ENCODE measurements around the gene METTL27. TPM values are rescaled to one million over a fixed set of nuclear protein-coding genes. Genes with fewer than 3 reads are reported as not detected.

METTL27 gene
- total and polyA plus RNA-seq, 2 experiments from 2014 or later: 10.1 to 11.0 TPM

DNA sequence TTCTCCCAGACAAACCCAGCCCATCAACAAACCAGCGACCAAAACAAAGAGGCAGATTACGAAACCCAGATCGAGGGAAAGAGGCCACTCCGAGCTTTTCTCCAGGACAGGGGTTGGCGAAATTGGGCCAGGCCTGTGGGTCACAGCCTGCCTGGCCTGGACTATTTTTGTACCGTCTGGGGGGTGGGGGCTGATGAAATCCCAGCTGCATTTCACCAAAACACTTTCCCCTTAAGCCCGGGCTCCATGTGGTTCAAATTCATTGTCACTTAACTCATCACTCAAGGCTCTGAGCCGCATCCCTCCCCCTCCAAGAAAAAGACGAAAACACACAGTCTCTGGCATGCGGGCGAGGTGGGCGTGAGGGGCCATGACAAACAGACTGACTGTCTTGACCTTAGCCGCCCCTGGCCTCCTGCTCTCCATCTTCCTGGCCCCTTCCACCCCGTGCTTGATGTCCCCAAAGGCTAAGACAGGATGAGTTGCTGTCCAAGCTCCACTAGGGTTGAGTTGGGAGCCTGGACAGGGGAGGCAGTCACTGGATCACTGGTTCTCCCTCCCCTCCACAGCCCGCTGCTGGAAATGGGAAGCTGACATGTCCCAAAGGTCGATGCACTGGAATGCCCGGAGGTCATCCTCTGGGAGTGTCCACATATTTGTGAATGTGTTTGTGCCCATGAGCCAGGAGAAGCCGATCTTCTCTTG, 37.8 kb upstream of the METTL27 start:
- no peak for DNase-seq (ENCODE audit: low spot score)
- Histone ChIP-seq H3K36me3 (ENCODE audit: insufficient read depth) (no peaks in the 10 kb centered on the region), H2AFZ (no peak overlapping the region), H3K79me2 (replicated peaks; ENCODE audit: insufficient read depth) (no peaks in the 10 kb centered on the region), H4K20me1 (replicated peaks; ENCODE audit: insufficient read depth) (no peaks in the 10 kb centered on the region), H3K4me3 (no peak overlapping the region), H3F3A (replicated peaks; ENCODE audit: low read depth) (no peaks in the 10 kb centered on the region), H3K9me2 (ENCODE audit: insufficient read depth) (no peaks in the 10 kb centered on the region), H3K27me3 (ENCODE audit: insufficient read depth) (no peaks in the 10 kb centered on the region), H3K27ac (ENCODE audit: low read depth) (no peak overlapping the region), H3K4me2 (no peak overlapping the region), H3K4me1 (ENCODE audit: insufficient read depth) (no peaks in the 10 kb centered on the region)
- H3K36me3 Mint-ChIP-seq (ENCODE audit: low read depth): no peaks in the 10 kb centered on the region
- peaks cover 3% of the 10 kb centered on the region; the same call in 2 of the 3 replicates for H3K4me1 Mint-ChIP-seq
- TF ChIP-seq, protein P1, sequence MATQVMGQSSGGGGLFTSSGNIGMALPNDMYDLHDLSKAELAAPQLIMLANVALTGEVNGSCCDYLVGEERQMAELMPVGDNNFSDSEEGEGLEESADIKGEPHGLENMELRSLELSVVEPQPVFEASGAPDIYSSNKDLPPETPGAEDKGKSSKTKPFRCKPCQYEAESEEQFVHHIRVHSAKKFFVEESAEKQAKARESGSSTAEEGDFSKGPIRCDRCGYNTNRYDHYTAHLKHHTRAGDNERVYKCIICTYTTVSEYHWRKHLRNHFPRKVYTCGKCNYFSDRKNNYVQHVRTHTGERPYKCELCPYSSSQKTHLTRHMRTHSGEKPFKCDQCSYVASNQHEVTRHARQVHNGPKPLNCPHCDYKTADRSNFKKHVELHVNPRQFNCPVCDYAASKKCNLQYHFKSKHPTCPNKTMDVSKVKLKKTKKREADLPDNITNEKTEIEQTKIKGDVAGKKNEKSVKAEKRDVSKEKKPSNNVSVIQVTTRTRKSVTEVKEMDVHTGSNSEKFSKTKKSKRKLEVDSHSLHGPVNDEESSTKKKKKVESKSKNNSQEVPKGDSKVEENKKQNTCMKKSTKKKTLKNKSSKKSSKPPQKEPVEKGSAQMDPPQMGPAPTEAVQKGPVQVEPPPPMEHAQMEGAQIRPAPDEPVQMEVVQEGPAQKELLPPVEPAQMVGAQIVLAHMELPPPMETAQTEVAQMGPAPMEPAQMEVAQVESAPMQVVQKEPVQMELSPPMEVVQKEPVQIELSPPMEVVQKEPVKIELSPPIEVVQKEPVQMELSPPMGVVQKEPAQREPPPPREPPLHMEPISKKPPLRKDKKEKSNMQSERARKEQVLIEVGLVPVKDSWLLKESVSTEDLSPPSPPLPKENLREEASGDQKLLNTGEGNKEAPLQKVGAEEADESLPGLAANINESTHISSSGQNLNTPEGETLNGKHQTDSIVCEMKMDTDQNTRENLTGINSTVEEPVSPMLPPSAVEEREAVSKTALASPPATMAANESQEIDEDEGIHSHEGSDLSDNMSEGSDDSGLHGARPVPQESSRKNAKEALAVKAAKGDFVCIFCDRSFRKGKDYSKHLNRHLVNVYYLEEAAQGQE (IDR thresholded peaks at IDR 0.05; ENCODE audit: unreplicated experiment): no peak
- TF ChIP-seq, protein P2, sequence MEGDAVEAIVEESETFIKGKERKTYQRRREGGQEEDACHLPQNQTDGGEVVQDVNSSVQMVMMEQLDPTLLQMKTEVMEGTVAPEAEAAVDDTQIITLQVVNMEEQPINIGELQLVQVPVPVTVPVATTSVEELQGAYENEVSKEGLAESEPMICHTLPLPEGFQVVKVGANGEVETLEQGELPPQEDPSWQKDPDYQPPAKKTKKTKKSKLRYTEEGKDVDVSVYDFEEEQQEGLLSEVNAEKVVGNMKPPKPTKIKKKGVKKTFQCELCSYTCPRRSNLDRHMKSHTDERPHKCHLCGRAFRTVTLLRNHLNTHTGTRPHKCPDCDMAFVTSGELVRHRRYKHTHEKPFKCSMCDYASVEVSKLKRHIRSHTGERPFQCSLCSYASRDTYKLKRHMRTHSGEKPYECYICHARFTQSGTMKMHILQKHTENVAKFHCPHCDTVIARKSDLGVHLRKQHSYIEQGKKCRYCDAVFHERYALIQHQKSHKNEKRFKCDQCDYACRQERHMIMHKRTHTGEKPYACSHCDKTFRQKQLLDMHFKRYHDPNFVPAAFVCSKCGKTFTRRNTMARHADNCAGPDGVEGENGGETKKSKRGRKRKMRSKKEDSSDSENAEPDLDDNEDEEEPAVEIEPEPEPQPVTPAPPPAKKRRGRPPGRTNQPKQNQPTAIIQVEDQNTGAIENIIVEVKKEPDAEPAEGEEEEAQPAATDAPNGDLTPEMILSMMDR (conservative IDR thresholded peaks at IDR 0.05; ENCODE audit: low read depth in 2 of 2): no peak
- TF ChIP-seq EZH2 (IDR thresholded peaks at IDR 0.05; ENCODE audit: low read depth, unreplicated experiment) (no peak), ZNF331 (CRISPR knock-in tag; IDR thresholded peaks at IDR 0.05; ENCODE audit: low read depth) (no peak), STAT1 (IDR thresholded peaks at IDR 0.05; ENCODE audit: unreplicated experiment) (no peak), EZH2phosphoT487 (IDR thresholded peaks at IDR 0.05; ENCODE audit: unreplicated experiment) (no peak), CREB1 (CRISPR knock-in tag; IDR thresholded peaks at IDR 0.05; ENCODE audit: low read depth) (no peak), ZNF114 (CRISPR knock-in tag; IDR thresholded peaks at IDR 0.05) (no peak), POLR2AphosphoS5 (IDR thresholded peaks at IDR 0.05; ENCODE audit: low read depth) (no peak), JUNB (IDR thresholded peaks at IDR 0.05; ENCODE audit: unreplicated experiment) (no peak), NANOG (IDR thresholded peaks at IDR 0.05; ENCODE audit: borderline replicate concordance) (no peak)
- TF ChIP-seq, protein P3, sequence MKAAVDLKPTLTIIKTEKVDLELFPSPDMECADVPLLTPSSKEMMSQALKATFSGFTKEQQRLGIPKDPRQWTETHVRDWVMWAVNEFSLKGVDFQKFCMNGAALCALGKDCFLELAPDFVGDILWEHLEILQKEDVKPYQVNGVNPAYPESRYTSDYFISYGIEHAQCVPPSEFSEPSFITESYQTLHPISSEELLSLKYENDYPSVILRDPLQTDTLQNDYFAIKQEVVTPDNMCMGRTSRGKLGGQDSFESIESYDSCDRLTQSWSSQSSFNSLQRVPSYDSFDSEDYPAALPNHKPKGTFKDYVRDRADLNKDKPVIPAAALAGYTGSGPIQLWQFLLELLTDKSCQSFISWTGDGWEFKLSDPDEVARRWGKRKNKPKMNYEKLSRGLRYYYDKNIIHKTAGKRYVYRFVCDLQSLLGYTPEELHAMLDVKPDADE (IDR thresholded peaks at IDR 0.05): no peak
- TF ChIP-seq, protein P4, sequence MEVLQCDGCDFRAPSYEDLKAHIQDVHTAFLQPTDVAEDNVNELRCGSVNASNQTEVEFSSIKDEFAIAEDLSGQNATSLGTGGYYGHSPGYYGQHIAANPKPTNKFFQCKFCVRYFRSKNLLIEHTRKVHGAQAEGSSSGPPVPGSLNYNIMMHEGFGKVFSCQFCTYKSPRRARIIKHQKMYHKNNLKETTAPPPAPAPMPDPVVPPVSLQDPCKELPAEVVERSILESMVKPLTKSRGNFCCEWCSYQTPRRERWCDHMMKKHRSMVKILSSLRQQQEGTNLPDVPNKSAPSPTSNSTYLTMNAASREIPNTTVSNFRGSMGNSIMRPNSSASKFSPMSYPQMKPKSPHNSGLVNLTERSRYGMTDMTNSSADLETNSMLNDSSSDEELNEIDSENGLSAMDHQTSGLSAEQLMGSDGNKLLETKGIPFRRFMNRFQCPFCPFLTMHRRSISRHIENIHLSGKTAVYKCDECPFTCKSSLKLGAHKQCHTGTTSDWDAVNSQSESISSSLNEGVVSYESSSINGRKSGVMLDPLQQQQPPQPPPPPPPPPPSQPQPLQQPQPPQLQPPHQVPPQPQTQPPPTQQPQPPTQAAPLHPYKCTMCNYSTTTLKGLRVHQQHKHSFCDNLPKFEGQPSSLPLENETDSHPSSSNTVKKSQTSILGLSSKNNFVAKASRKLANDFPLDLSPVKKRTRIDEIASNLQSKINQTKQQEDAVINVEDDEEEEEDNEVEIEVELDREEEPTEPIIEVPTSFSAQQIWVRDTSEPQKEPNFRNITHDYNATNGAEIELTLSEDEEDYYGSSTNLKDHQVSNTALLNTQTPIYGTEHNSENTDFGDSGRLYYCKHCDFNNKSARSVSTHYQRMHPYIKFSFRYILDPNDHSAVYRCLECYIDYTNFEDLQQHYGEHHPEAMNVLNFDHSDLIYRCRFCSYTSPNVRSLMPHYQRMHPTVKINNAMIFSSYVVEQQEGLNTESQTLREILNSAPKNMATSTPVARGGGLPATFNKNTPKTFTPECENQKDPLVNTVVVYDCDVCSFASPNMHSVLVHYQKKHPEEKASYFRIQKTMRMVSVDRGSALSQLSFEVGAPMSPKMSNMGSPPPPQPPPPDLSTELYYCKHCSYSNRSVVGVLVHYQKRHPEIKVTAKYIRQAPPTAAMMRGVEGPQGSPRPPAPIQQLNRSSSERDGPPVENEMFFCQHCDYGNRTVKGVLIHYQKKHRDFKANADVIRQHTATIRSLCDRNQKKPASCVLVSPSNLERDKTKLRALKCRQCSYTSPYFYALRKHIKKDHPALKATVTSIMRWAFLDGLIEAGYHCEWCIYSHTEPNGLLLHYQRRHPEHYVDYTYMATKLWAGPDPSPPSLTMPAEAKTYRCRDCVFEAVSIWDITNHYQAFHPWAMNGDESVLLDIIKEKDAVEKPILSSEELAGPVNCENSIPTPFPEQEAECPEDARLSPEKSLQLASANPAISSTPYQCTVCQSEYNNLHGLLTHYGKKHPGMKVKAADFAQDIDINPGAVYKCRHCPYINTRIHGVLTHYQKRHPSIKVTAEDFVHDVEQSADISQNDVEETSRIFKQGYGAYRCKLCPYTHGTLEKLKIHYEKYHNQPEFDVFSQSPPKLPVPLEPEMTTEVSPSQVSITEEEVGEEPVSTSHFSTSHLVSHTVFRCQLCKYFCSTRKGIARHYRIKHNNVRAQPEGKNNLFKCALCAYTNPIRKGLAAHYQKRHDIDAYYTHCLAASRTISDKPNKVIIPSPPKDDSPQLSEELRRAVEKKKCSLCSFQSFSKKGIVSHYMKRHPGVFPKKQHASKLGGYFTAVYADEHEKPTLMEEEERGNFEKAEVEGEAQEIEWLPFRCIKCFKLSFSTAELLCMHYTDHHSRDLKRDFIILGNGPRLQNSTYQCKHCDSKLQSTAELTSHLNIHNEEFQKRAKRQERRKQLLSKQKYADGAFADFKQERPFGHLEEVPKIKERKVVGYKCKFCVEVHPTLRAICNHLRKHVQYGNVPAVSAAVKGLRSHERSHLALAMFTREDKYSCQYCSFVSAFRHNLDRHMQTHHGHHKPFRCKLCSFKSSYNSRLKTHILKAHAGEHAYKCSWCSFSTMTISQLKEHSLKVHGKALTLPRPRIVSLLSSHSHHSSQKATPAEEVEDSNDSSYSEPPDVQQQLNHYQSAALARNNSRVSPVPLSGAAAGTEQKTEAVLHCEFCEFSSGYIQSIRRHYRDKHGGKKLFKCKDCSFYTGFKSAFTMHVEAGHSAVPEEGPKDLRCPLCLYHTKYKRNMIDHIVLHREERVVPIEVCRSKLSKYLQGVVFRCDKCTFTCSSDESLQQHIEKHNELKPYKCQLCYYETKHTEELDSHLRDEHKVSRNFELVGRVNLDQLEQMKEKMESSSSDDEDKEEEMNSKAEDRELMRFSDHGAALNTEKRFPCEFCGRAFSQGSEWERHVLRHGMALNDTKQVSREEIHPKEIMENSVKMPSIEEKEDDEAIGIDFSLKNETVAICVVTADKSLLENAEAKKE (CRISPR knock-in tag; IDR thresholded peaks at IDR 0.05): no peak
- H3K27ac Mint-ChIP-seq: no peak overlapping the region
- H3K4me3 Mint-ChIP-seq: no peak overlapping the region; the same call in 2 of the 3 replicates
- no peak for ATAC-seq
- no peaks in the 10 kb centered on the region for H3K9me3 Mint-ChIP-seq
- peaks cover 2% of the 10 kb centered on the region for H3K27me3 Mint-ChIP-seq (ENCODE audit: insufficient read depth, low read depth, poor library complexity)
